Neural cell (in vitro differentiated cells): ENCODE data around the gene QSER1.

Experiments
- EP300 ChIP-seq: fragments of 450-650 bp; conservative IDR thresholded peaks from 2 replicates; pipeline ENCODE4 v1.6.1; 2014; ENCODE audit warnings: antibody characterized with exemption, mild to moderate bottlenecking, moderate library complexity; ENCODE audit not compliant: poor library complexity, severe bottlenecking
- EZH2 ChIP-seq: fragments of 200-600, 300-800 bp; shearing (Covaris generic), sonication (generic); IDR thresholded peaks from 2 replicates; pipeline ENCODE4 v1.6.1; 2014; ENCODE audit warnings: antibody characterized with exemption, low read length, borderline replicate concordance, mild to moderate bottlenecking; ENCODE audit not compliant: insufficient read depth, poor library complexity, severe bottlenecking
- MXI1 ChIP-seq: fragments of 450-650 bp; conservative IDR thresholded peaks from 2 replicates; pipeline ENCODE4 v1.6.1; 2014; ENCODE audit warnings: antibody characterized with exemption, mild to moderate bottlenecking; ENCODE audit not compliant: poor library complexity, severe bottlenecking
- POLR2AphosphoS5 ChIP-seq: IDR thresholded peaks from 2 replicates; pipeline ENCODE4 v1.6.1; 2012
- RAD21 ChIP-seq: fragments of 450-650 bp; conservative IDR thresholded peaks from 2 replicates; pipeline ENCODE4 v1.6.1; 2014; ENCODE audit warnings: antibody characterized with exemption, mild to moderate bottlenecking, moderate library complexity
- REST ChIP-seq: IDR thresholded peaks from 2 replicates; pipeline ENCODE4 v1.6.1; 2012; ENCODE audit warnings: borderline replicate concordance
- SMC3 ChIP-seq: fragments of 450-650 bp; conservative IDR thresholded peaks from 2 replicates; pipeline ENCODE4 v1.6.1; 2014; ENCODE audit warnings: antibody characterized with exemption, mild to moderate bottlenecking, moderate library complexity; ENCODE audit not compliant: poor library complexity
- TF ChIP-seq, protein P1 (sequence below): fragments of 450-650 bp; IDR thresholded peaks from 2 replicates; pipeline ENCODE4 v1.5.1; 2014; ENCODE audit warnings: antibody characterized with exemption, mild to moderate bottlenecking, moderate library complexity; ENCODE audit not compliant: poor library complexity, severe bottlenecking

GRCh38 chr11:33000181-33000580 is 107.6 kb downstream of the QSER1 start:
- TF ChIP-seq POLR2AphosphoS5 (no peak), EP300 (no peak), EZH2 (no peak), SMC3 (no peak), MXI1 (no peak), RAD21 (no peak), REST (no peak)
- TF ChIP-seq, protein P1, sequence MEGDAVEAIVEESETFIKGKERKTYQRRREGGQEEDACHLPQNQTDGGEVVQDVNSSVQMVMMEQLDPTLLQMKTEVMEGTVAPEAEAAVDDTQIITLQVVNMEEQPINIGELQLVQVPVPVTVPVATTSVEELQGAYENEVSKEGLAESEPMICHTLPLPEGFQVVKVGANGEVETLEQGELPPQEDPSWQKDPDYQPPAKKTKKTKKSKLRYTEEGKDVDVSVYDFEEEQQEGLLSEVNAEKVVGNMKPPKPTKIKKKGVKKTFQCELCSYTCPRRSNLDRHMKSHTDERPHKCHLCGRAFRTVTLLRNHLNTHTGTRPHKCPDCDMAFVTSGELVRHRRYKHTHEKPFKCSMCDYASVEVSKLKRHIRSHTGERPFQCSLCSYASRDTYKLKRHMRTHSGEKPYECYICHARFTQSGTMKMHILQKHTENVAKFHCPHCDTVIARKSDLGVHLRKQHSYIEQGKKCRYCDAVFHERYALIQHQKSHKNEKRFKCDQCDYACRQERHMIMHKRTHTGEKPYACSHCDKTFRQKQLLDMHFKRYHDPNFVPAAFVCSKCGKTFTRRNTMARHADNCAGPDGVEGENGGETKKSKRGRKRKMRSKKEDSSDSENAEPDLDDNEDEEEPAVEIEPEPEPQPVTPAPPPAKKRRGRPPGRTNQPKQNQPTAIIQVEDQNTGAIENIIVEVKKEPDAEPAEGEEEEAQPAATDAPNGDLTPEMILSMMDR = no peak
